ENCODE data around the gene LANCL2. TPM values are rescaled to one million over a fixed set of nuclear protein-coding genes. Genes with fewer than 3 reads are reported as not detected.

Gene LANCL2
- total RNA-seq, 6 experiments from 2014 or later, result 17.3 to 26.3 (median 21.4) TPM

GRCh38 chr7:55472928-55473725, 108.0 kb downstream of the LANCL2 start:
- Mint-ChIP-seq H3K9me3 (no peaks in the 10 kb centered on the region), H3K36me3 (ENCODE audit: low read depth) (peaks cover 19% of the 10 kb centered on the region), H3K27ac (no peak overlapping the region), H3K4me1 (ENCODE audit: low read depth) (peaks cover 40% of the 10 kb centered on the region), H3K27me3 (ENCODE audit: insufficient read depth) (peaks cover 2% of the 10 kb centered on the region), H3K4me3 (no peak overlapping the region)
- DNase-seq, result no peak
- TF ChIP-seq CTCF (IDR thresholded peaks at IDR 0.05), result no peak

DNA sequence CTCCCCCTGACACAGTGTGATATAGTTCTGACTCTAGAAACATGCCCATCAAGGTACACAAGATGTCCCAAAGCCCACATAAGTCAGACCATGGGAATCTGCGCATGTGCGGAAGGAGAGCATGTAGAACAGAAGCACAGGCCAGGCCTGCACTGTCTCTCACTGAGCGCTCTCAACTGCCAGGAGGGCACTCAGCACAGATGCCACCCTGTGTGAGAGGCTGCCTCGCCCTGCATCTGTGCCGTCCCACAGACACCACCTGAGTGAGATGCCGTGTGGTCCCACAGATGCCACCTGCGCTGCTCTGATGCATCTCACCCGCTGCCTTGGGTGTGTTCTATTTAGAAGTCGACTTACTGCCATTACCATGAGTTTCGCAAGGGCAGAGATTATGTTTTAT, 108.8 kb downstream of the LANCL2 start:
- H3K27me3 Mint-ChIP-seq (ENCODE audit: insufficient read depth), result peaks cover 2% of the 10 kb centered on the region
- H3K4me3 Mint-ChIP-seq, result no peak overlapping the region
- H3K4me1 Mint-ChIP-seq (ENCODE audit: low read depth), result peaks cover 48% of the 10 kb centered on the region
- peaks cover 19% of the 10 kb centered on the region for H3K36me3 Mint-ChIP-seq (ENCODE audit: low read depth)
- no peak for DNase-seq
- H3K27ac Mint-ChIP-seq, result no peak overlapping the region
- TF ChIP-seq CTCF (IDR thresholded peaks at IDR 0.05), result no peak
- no peaks in the 10 kb centered on the region for H3K9me3 Mint-ChIP-seq

GRCh38 chr7:55474944-55475854, 110.1 kb downstream of the LANCL2 start:
- TF ChIP-seq CTCF (IDR thresholded peaks at IDR 0.05), result no peak
- Mint-ChIP-seq H3K27me3 (ENCODE audit: insufficient read depth) (peaks cover 2% of the 10 kb centered on the region), H3K27ac (peak overlapping the region; percentile 25; the same call in 1 of the 2 replicates), H3K36me3 (ENCODE audit: low read depth) (peaks cover 18% of the 10 kb centered on the region), H3K9me3 (no peaks in the 10 kb centered on the region), H3K4me1 (ENCODE audit: low read depth) (peaks cover 59% of the 10 kb centered on the region), H3K4me3 (peak overlapping the region; percentile 4; the same call in 1 of the 2 replicates)
- DNase-seq, result no peak

DNA sequence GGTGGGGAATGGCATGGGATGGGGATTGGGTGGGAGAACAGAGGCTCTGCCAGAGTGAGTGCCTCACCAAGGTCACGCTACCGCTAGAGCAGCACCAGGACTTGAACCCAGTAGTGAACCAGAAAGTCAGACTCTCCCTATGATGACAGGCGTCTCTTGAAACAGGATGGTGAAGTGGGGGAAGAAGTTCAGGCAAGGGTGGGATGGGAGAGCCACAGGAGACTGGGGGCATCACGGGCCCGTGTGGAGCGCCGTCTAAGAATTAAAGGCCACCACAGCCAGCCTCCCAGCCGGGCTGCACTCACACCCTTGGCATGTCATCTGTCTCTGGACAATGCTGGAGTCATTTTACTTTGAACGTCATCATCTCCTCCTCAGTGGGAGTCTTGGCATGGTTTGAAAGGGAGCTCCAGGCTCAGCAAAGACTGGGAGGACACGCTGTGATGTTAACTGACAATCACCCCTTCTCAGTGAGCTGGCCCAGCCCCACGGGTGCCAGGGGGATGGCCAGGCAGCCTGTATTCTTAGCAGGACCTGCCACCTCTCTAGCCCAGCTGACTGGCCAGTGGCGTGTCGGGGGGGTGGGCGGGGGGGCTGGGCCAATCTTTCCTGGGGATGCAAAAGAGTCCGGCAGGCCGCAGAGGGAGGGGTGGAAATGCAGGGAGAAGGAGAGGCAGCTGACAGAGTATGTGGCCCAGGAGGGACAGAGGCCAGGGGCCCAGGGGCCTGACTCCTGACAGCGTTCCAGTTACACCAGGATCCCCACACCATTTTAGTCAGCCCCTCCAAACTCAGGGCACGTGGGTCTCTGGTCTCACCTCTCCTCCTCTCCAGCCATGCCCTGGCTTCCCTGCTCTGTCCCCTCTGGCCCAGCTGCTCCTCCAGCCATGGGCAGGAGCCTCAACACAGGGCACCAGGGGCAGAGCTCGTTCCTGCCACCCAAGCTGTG, 111.0 kb downstream of the LANCL2 start:
- H3K36me3 Mint-ChIP-seq (ENCODE audit: low read depth), result peaks cover 22% of the 10 kb centered on the region
- peak overlapping the region; percentile 4; the same call in 1 of the 2 replicates for H3K4me3 Mint-ChIP-seq
- peaks cover 66% of the 10 kb centered on the region for H3K4me1 Mint-ChIP-seq (ENCODE audit: low read depth)
- peaks cover 2% of the 10 kb centered on the region for H3K27me3 Mint-ChIP-seq (ENCODE audit: insufficient read depth)
- H3K27ac Mint-ChIP-seq, result peak overlapping the region; percentile 25; the same call in 1 of the 2 replicates
- DNase-seq, result no peak
- H3K9me3 Mint-ChIP-seq, result no peaks in the 10 kb centered on the region
- no peak for TF ChIP-seq CTCF (IDR thresholded peaks at IDR 0.05)

All from HFFc6 (cell line).